Body of pancreas (tissue), 4 donors: ENCODE results near the gene MPST.

Experiments
- POLR2A ChIP-seq, 3 donors: fragments of 450-650 bp; IDR thresholded peaks; one replicate each; pipeline ENCODE4 v1.6.1; 2016; ENCODE audit warnings: antibody characterized with exemption in 3 of 3, mild to moderate bottlenecking in 2 of 3
- TF ChIP-seq, protein P1 (sequence below), 7 experiments: fragments of 450-650 bp in 4 of 7; fragments of 200-600 bp in 3 of 7; sonication (generic) in 3 of 7; IDR thresholded peaks; one replicate each; pipeline ENCODE4 v1.5.1; 2016 to 2019; ENCODE audit warnings: antibody characterized with exemption in 7 of 7

DNA sequence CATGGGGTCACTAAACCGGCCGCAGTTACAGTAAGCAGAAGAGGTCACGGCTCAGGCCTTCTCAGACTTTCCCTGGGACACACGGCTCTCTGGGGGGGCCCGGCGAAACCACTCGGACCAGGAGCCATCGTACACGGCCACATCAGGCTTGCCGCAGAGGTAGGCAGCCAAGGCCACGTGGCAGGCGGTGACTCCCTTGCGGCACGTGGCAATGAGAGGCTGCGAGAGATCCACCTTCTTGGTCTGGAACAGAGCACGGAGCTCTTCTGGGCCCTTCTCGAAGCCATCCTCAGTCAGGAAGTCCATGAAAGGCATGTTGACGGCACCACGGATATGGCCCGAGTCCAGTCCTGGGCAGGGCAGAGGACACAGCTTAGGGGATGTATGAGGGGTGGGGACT, 8.6 kb upstream of the MPST start:
- TF ChIP-seq, protein P1, sequence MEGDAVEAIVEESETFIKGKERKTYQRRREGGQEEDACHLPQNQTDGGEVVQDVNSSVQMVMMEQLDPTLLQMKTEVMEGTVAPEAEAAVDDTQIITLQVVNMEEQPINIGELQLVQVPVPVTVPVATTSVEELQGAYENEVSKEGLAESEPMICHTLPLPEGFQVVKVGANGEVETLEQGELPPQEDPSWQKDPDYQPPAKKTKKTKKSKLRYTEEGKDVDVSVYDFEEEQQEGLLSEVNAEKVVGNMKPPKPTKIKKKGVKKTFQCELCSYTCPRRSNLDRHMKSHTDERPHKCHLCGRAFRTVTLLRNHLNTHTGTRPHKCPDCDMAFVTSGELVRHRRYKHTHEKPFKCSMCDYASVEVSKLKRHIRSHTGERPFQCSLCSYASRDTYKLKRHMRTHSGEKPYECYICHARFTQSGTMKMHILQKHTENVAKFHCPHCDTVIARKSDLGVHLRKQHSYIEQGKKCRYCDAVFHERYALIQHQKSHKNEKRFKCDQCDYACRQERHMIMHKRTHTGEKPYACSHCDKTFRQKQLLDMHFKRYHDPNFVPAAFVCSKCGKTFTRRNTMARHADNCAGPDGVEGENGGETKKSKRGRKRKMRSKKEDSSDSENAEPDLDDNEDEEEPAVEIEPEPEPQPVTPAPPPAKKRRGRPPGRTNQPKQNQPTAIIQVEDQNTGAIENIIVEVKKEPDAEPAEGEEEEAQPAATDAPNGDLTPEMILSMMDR (IDR thresholded peaks at IDR 0.05) = no peak
- no peak for TF ChIP-seq POLR2A (IDR thresholded peaks at IDR 0.05)
